Fibroblast of skin of right biceps (primary cell): ENCODE data around the gene SMARCA2.

Experiments used
- DNase-seq: peaks from one replicate; pipeline ENCODE4 v3.0.0-alpha.2; 2013

Gene SMARCA2

GRCh38 chr9:2220036-2220435 is 204.9 kb downstream of the SMARCA2 start:
- DNase-seq = no peak

- DNase-seq = peak; percentile 34
Observed at GRCh38 chr9:2227144-2227867, 212.2 kb downstream of the SMARCA2 start.

GRCh38 chr9:2228132-2228531 is 213.0 kb downstream of the SMARCA2 start:
- DNase-seq = peak; percentile 29

- DNase-seq = no peak
Observed at GRCh38 chr9:2228641-2229040, 213.5 kb downstream of the SMARCA2 start.

- DNase-seq = no peak
Observed at GRCh38 chr9:2229109-2229721, 214.1 kb downstream of the SMARCA2 start.

- no peak for DNase-seq
Observed at GRCh38 chr9:2230362-2230761, 215.2 kb downstream of the SMARCA2 start.

GRCh38 chr9:2231101-2231500 is 216.0 kb downstream of the SMARCA2 start:
- DNase-seq = no peak

GRCh38 chr9:2231829-2232228 is 216.7 kb downstream of the SMARCA2 start:
- peak; percentile 74 for DNase-seq

GRCh38 chr9:2233274-2233673 is 218.1 kb downstream of the SMARCA2 start:
- no peak for DNase-seq

GRCh38 chr9:2234371-2234893 is 219.3 kb downstream of the SMARCA2 start:
- no peak for DNase-seq

GRCh38 chr9:2235623-2236022 is 220.5 kb downstream of the SMARCA2 start:
- DNase-seq = no peak

GRCh38 chr9:2236850-2237249 is 221.7 kb downstream of the SMARCA2 start:
- no peak for DNase-seq

- peak; percentile 87 for DNase-seq
Observed at GRCh38 chr9:2241461-2241835, 226.3 kb downstream of the SMARCA2 start.

- DNase-seq = peak; percentile 91
Observed at GRCh38 chr9:2241836-2242741, 226.9 kb downstream of the SMARCA2 start.

- peak; percentile 25 for DNase-seq
Observed at GRCh38 chr9:2242831-2243330, 227.7 kb downstream of the SMARCA2 start.
